Activated T-cell treated with anti-CD3 and anti-CD28 coated beads, Interleukin-2, amount 50 U/mL, for 24 hours (primary cell): Measurements from ENCODE around the gene UCHL5.
"Not testable (repeated sequence)": the region's sequence is repeated elsewhere in the genome, so short reads cannot be mapped to it uniquely, and the experiment has no call there.

Experiments
- DNase-seq: peaks from one replicate; pipeline ENCODE4 v3.0.0-alpha.2; 2020
- H3K27ac Mint-ChIP-seq: 2 replicates; pipeline ENCODE4 v1.8.0; 2020; ENCODE audit warnings: mild to moderate bottlenecking, mixed read lengths
- H3K27me3 Mint-ChIP-seq: 2 replicates; pipeline ENCODE4 v1.8.0; 2020; ENCODE audit warnings: mixed read lengths
- H3K36me3 Mint-ChIP-seq: 2 replicates; pipeline ENCODE4 v1.8.0; 2020; ENCODE audit warnings: low read depth, mixed read lengths
- H3K4me1 Mint-ChIP-seq: 2 replicates; pipeline ENCODE4 v1.8.0; 2020; ENCODE audit warnings: low read depth, mixed read lengths
- H3K4me3 Mint-ChIP-seq: 2 replicates; pipeline ENCODE4 v1.8.0; 2020; ENCODE audit warnings: mild to moderate bottlenecking, moderate library complexity, mixed read lengths
- H3K9me3 Mint-ChIP-seq: 2 replicates; pipeline ENCODE4 v1.8.0; 2020; ENCODE audit warnings: mixed read lengths

UCHL5 gene

GRCh38 chr1:193042766-193043691 lies 16.1 kb downstream of the UCHL5 start:
- H3K9me3 Mint-ChIP-seq = no peaks in the 10 kb centered on the region
- H3K36me3 Mint-ChIP-seq = peaks cover 87% of the 10 kb centered on the region
- no peak overlapping the region for H3K4me3 Mint-ChIP-seq
- peaks cover 28% of the 10 kb centered on the region for H3K4me1 Mint-ChIP-seq
- H3K27ac Mint-ChIP-seq = no peak overlapping the region
- DNase-seq = no peak
- no peaks in the 10 kb centered on the region for H3K27me3 Mint-ChIP-seq

DNA sequence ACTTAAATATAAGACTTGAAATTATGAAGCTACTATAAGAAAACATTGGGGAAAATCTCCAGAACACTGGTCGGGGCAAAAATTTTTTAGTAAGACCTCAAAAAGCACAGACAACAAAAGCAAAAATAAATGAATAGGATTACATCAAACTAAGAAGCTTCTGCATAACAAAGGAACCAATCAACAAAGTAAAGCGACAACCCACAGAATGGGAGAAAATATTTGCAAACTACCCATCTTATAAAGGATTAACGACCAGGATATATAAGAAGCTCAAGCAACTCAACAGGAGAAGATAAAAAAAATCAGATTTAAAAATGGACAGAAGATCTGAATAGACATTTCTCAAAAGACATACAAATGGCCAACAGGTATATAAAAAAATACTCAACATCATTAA lies 19.1 kb downstream of the UCHL5 start:
- no peaks in the 10 kb centered on the region for H3K9me3 Mint-ChIP-seq
- H3K4me3 Mint-ChIP-seq = no peak overlapping the region
- DNase-seq = no peak
- H3K27me3 Mint-ChIP-seq = no peaks in the 10 kb centered on the region
- peaks cover 48% of the 10 kb centered on the region for H3K4me1 Mint-ChIP-seq
- no peak overlapping the region for H3K27ac Mint-ChIP-seq
- H3K36me3 Mint-ChIP-seq = peaks cover 91% of the 10 kb centered on the region

DNA sequence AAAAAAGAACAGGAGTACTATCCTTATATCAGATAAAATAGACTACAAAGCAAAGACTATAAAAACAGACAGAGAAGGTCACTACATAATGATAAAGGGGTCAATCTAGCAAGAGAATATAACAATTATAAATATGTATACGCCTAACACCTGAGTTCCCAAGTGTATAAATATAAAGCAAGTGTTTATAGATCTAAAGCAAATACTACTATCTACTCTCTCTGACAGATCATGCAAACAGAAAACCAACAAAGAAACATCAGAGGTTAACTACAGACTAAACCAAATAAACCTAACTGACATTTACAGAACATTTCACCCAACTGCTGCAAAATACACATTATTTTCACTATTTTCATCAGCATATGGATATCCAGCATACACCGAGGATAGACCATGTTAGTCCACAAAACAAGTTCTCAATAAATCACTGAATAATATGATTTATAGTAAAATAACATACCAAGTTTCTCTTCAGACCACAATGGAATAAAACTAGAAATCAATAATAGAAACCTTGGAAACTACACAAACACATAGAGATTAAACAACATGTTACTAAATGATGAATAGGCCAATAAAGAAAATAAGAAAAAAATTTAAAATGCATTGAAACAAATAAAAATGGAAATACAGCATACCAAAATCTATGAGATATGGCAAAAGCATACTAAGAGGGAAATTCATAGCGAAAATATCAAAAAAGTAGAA lies 22.7 kb downstream of the UCHL5 start:
- H3K9me3 Mint-ChIP-seq = no peaks in the 10 kb centered on the region
- H3K4me3 Mint-ChIP-seq = no peak overlapping the region
- peaks cover 48% of the 10 kb centered on the region for H3K4me1 Mint-ChIP-seq
- H3K27ac Mint-ChIP-seq = no peak overlapping the region
- no peaks in the 10 kb centered on the region for H3K27me3 Mint-ChIP-seq
- no peak for DNase-seq
- H3K36me3 Mint-ChIP-seq = peaks cover 85% of the 10 kb centered on the region

- Mint-ChIP-seq H3K27me3 (no peaks in the 10 kb centered on the region), H3K4me1 (peaks cover 32% of the 10 kb centered on the region), H3K9me3 (no peaks in the 10 kb centered on the region), H3K4me3 (no peak overlapping the region), H3K36me3 (peaks cover 73% of the 10 kb centered on the region), H3K27ac (no peak overlapping the region)
- DNase-seq = no peak
Measured at GRCh38 chr1:193033610-193034009, 25.6 kb downstream of the UCHL5 start.

DNA sequence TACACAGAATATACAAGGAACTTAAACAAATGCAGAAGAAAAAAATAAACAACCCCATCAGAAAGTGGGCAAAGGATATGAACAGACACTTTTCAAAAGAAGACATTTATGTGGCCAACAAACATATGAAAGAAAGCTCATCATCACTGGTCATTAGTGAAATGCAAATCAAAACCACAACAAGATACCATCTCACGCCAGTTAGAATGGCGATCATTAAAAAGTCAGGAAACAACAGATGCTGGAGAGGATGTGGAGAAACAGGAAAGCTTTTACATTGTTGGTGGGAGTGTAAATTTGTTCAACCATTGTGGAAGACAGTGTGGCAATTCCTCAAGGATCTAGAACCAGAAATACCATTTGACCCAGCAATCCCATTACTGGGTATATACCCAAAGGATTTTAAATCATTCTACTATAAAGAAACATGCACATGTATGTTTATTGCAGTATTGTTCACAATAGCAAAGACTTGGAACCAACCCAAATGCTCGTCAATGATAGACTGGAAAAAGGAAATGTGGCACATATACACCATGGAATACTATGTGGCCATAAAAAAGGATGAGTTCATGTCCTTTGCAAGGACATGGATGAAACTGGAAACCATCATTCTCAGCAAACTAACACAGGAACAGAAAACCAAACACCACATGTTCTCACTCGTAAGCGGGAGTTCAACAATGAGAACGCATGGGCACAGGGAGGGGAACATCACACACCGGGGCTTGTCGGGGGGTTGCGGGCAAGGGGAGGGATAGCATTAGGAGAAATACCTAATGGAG lies 26.3 kb downstream of the UCHL5 start:
- not testable (repeated sequence) for H3K27me3 Mint-ChIP-seq, H3K9me3 Mint-ChIP-seq, DNase-seq, H3K4me3 Mint-ChIP-seq
- Mint-ChIP-seq H3K4me1 (peaks cover 31% of the 10 kb centered on the region), H3K27ac (peak overlapping the region; percentile 23), H3K36me3 (peaks cover 67% of the 10 kb centered on the region)

DNA sequence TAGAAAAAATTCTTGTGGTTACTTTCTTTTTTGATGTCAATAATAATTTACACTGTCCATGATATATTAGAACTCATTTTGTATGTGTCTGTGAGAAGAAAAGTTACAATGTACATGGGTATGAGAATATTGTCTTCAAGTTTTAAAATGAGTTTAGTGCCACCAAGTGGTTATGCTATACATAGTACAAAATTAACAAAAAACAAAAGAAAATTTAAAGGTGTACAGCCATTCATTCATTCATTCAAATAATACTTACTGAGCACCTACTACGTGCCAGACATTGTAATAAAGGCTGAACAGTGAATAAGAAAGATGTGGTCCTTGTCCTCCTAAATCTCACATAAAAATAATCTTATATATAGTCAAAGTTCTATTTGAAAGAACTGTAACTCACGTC lies 27.7 kb downstream of the UCHL5 start:
- H3K27ac Mint-ChIP-seq = no peak overlapping the region
- DNase-seq = no peak
- H3K4me1 Mint-ChIP-seq = peaks cover 21% of the 10 kb centered on the region
- H3K27me3 Mint-ChIP-seq = no peaks in the 10 kb centered on the region
- H3K36me3 Mint-ChIP-seq = peaks cover 63% of the 10 kb centered on the region
- H3K9me3 Mint-ChIP-seq = no peaks in the 10 kb centered on the region
- no peak overlapping the region for H3K4me3 Mint-ChIP-seq

DNA sequence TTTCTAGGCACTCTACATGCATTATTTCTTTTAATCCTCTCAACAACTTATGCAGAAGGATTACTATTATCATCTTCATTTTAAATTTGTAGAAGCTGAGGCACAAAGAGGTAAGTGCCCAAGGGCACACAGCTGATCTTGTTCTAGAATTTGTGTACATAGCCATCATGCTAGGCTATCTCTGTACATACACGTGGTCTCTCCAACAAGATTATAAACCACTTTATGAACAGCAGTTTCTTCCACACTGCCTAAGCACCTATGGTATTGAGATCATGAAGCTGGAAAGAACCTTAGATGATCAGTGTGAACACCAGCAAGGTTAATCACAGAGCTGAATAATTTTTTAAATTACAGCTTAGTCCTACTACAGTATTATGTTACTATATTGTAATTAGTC lies 28.9 kb downstream of the UCHL5 start:
- H3K9me3 Mint-ChIP-seq = no peaks in the 10 kb centered on the region
- H3K27ac Mint-ChIP-seq = no peak overlapping the region
- H3K4me3 Mint-ChIP-seq = no peak overlapping the region
- H3K27me3 Mint-ChIP-seq = no peaks in the 10 kb centered on the region
- H3K36me3 Mint-ChIP-seq = peaks cover 63% of the 10 kb centered on the region
- DNase-seq = no peak
- H3K4me1 Mint-ChIP-seq = peaks cover 20% of the 10 kb centered on the region

- no peaks in the 10 kb centered on the region for H3K9me3 Mint-ChIP-seq
- DNase-seq = no peak
- H3K4me3 Mint-ChIP-seq = no peak overlapping the region
- H3K4me1 Mint-ChIP-seq = peaks cover 9% of the 10 kb centered on the region
- no peaks in the 10 kb centered on the region for H3K27me3 Mint-ChIP-seq
- no peak overlapping the region for H3K27ac Mint-ChIP-seq
- H3K36me3 Mint-ChIP-seq = peaks cover 69% of the 10 kb centered on the region
Measured at GRCh38 chr1:193025218-193025617, 33.9 kb downstream of the UCHL5 start.

GRCh38 chr1:193019442-193020026 lies 39.6 kb downstream of the UCHL5 start:
- Mint-ChIP-seq H3K4me3 (no peak overlapping the region), H3K9me3 (no peaks in the 10 kb centered on the region), H3K27me3 (no peaks in the 10 kb centered on the region), H3K36me3 (peaks cover 58% of the 10 kb centered on the region), H3K4me1 (no peaks in the 10 kb centered on the region), H3K27ac (no peak overlapping the region)
- DNase-seq = no peak

DNA sequence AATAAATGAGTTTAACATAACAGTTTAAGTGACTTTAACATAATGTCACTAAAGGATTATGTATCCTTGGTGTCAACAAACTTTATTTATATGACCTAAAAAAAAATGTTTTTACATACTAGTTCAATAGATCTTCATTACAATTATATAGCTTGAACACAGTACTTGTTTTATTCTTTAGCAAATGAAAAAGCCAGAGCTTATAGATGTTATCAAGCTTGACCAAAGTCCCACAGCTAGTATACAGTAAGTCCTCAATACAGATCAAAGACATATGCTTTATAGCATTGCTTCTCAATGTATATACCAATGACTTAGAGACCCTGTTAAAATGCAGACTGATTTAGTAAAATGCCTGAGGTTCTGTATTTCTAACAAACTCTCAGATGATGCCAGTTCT lies 42.4 kb downstream of the UCHL5 start:
- H3K4me1 Mint-ChIP-seq = no peaks in the 10 kb centered on the region
- H3K4me3 Mint-ChIP-seq = no peak overlapping the region
- no peak for DNase-seq
- H3K36me3 Mint-ChIP-seq = peaks cover 49% of the 10 kb centered on the region
- H3K27ac Mint-ChIP-seq = no peak overlapping the region
- H3K27me3 Mint-ChIP-seq = no peaks in the 10 kb centered on the region
- H3K9me3 Mint-ChIP-seq = no peaks in the 10 kb centered on the region

GRCh38 chr1:193014400-193014799 lies 44.8 kb downstream of the UCHL5 start:
- no peak for DNase-seq
- H3K27me3 Mint-ChIP-seq = no peaks in the 10 kb centered on the region
- H3K9me3 Mint-ChIP-seq = no peaks in the 10 kb centered on the region
- H3K36me3 Mint-ChIP-seq = peaks cover 31% of the 10 kb centered on the region
- H3K27ac Mint-ChIP-seq = no peak overlapping the region
- H3K4me1 Mint-ChIP-seq = no peaks in the 10 kb centered on the region
- no peak overlapping the region for H3K4me3 Mint-ChIP-seq

GRCh38 chr1:193013707-193014106 lies 45.5 kb downstream of the UCHL5 start:
- Mint-ChIP-seq H3K36me3 (peaks cover 27% of the 10 kb centered on the region), H3K4me3 (no peak overlapping the region), H3K4me1 (no peaks in the 10 kb centered on the region), H3K9me3 (no peaks in the 10 kb centered on the region), H3K27ac (no peak overlapping the region), H3K27me3 (no peaks in the 10 kb centered on the region)
- no peak for DNase-seq

- H3K27me3 Mint-ChIP-seq = no peaks in the 10 kb centered on the region
Measured at GRCh38 chr1:193013005-193013404, 46.2 kb downstream of the UCHL5 start.

GRCh38 chr1:193011406-193011805 lies 47.8 kb downstream of the UCHL5 start:
- no peaks in the 10 kb centered on the region for H3K4me1 Mint-ChIP-seq
- H3K36me3 Mint-ChIP-seq = peaks cover 21% of the 10 kb centered on the region
- H3K4me3 Mint-ChIP-seq = no peak overlapping the region
- DNase-seq = no peak
- H3K9me3 Mint-ChIP-seq = no peaks in the 10 kb centered on the region
- H3K27me3 Mint-ChIP-seq = no peaks in the 10 kb centered on the region
- H3K27ac Mint-ChIP-seq = no peak overlapping the region

More at GRCh38 chr1:193013005-193013404, 46.2 kb downstream of the UCHL5 start:
- Mint-ChIP-seq H3K27ac (no peak overlapping the region), H3K4me1 (no peaks in the 10 kb centered on the region), H3K4me3 (no peak overlapping the region), H3K9me3 (no peaks in the 10 kb centered on the region), H3K36me3 (peaks cover 24% of the 10 kb centered on the region)
- DNase-seq = no peak
